Pericardium fibroblast (primary cell): ENCODE data around the gene IFT27. TPM values are rescaled to one million over a fixed set of nuclear protein-coding genes. Genes with fewer than 3 reads are reported as not detected.

Experiments
- total RNA-seq: library from RNA; depleted of rRNA; stranded (reverse); fragments of >200 nt; gene quantifications from 2 replicates; pipeline ENCODE4 v1.2.3, GENCODE V29; 2015

IFT27 gene, protein sequence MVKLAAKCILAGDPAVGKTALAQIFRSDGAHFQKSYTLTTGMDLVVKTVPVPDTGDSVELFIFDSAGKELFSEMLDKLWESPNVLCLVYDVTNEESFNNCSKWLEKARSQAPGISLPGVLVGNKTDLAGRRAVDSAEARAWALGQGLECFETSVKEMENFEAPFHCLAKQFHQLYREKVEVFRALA
- total RNA-seq = 15.4 and 24.2 TPM in 2 replicates

DNA sequence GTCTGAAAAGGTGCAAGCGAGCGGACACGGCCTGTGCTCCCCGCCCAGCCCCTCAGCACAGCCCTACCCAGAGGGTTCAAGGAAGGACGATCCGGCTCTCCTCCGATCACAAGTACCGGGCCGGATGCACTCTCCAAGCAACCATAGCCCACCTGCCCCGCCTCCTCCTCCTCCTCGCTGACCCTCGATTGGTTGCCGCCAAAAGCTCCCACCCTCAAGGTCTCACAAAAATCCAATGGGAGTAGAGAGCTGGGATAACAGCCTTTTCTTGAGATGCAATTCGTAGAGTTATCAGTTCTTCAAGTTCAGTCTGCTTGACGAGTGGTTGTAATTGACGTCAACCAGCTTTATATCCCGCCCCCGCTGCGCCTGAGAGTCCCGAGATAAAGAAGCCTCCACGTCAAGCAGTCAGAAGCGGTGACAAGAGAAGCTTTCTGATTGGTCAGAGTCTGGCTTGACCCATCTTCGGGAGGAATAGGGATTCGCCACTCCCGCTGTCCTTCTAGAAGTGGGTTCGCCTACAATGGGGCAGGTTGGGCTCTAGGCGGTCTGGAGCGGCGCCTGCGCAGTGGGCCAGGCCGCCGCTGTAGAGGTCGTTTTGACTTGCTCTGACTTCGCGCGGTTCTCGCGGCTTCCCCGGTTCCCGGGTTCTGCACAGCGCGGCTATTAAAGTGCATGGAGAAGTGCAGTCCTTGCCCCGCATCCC lies at the start of gene IFT27:
TSS of gene IFT27 (minus strand) at position 156 of the 706 bp plus-strand sequence. CDS start 412 bp downstream, outside the sequence.

GRCh38 chr22:36816636-36817524 lies 41.0 kb upstream of the IFT27 start, which contains the start of gene PVALB:
Gene PVALB (minus strand): TSS chr22:36817035. CDS start chr22:36817005, 30 bp downstream.

Other genes with a start within 250 kb of the IFT27 start
- 263 and 280 TPM in 2 replicates for gene EIF3D, start 247.0 kb downstream of the IFT27 start, total RNA-seq
- not detected in 2 replicates for gene CACNG2, start 72.4 kb downstream of the IFT27 start, total RNA-seq
- not detected in 2 replicates for gene PVALB, start 40.9 kb upstream of the IFT27 start, total RNA-seq
- gene NCF4, start 84.9 kb upstream of the IFT27 start, total RNA-seq = not detected in 2 replicates
- gene CSF2RB, start 137.5 kb upstream of the IFT27 start, total RNA-seq = 0.17 and 0.82 TPM in 2 replicates
- 59.9 and 89.4 TPM in 2 replicates for gene TST, start 243.3 kb upstream of the IFT27 start, total RNA-seq
- 227 TPM in 2 replicates for gene MPST, start 243.6 kb upstream of the IFT27 start, total RNA-seq